SKM-1 (cell line): ENCODE measurements around the gene LRRC26.
"Not testable (repeated sequence)": the region's sequence is repeated elsewhere in the genome, so short reads cannot be mapped to it uniquely, and the experiment has no call there.

Source experiments
- DNase-seq: peaks from one replicate; lab custom pipeline; 2025; ENCODE audit not compliant: unreplicated experiment; lab: John Stamatoyannopoulos, UW

Gene LRRC26

GRCh38 chr9:137121927-137122795 lies 47.7 kb downstream of the LRRC26 start:
- DNase-seq = not testable (repeated sequence)
